Activated CD4-positive, CD25-positive, alpha-beta regulatory T cell treated with anti-CD3 and anti-CD28 coated beads, Interleukin-2, amount 50 U/mL, for 72 hours (primary cell): ENCODE data around the gene HCN1.
"Not testable (repeated sequence)": the region's sequence is repeated elsewhere in the genome, so short reads cannot be mapped to it uniquely, and the experiment has no call there.

ENCODE experiments used
- DNase-seq: peaks from one replicate; pipeline ENCODE4 v3.0.0; 2021

The HCN1 gene

DNA sequence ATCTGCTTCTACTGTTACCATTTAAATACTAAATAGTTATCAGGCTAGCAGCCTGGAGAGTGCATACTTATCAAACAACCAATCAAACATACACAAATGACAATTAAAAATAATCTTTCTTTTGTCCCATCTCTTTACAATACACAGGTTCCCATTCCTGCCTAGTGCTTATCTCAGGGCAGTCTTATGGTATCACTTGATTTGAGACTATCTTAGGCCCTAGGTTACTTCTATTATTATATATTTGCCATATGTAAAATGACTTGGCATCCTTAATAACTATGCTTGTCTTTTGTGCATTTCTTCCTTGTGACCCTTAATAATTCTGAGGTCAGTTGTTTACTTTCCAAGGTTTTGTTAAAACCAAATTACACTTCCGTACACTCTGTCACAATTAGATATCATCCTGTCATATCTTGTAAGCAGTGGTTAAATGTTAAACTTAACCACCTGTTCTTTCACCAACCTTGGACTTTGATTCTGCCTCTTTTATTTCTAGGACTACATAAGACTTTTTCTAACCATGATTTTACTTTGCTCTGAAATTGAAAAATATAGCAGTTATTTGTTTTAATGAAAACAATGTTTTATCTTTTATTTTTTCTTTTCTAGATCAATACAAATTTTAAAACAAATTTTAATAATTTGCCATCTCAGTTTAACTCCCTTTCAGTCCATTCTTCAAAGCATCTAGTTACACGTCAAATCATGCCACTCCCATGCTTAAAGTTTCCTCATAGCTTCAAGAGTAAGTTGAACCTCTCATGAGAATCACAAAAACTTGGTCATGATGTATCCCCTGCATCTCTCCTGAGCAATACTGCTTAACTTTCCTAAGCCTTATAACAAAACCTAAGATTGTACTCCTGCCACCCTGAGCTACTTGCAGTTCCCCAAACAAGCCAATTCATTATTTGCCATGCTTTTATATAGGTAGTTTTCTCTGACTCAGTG, 281.3 kb downstream of the HCN1 start:
- DNase-seq: no peak

DNA sequence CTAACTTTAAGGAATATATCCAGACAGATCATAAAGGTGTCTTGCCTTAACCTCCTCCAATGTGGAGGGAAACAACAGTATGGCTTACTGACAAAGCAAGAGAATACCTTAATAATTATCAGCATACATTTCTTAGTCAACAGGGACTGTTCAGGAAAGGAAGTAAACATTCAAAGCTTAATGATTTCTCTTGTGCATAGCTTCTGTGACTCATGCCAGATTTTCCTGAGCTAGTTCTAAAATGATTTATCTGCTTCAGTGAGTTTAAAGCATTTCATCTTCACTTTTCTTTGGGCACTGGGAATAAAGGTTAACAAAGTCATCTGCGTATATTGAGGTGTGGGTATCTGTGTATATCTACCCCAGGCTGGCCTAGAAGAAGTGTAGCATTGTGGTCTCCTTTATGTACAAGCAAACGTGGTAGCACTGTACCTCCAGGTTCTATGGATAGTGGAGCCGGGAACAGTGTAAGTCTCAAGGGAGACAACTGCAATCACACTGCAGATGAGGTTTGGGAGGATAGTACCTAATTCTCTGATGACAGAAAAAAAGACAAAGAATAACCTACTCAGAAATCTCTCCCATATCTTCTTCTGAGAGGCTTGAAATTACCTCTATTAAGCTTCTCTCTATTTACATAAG, 284.1 kb downstream of the HCN1 start:
- no peak for DNase-seq

DNA sequence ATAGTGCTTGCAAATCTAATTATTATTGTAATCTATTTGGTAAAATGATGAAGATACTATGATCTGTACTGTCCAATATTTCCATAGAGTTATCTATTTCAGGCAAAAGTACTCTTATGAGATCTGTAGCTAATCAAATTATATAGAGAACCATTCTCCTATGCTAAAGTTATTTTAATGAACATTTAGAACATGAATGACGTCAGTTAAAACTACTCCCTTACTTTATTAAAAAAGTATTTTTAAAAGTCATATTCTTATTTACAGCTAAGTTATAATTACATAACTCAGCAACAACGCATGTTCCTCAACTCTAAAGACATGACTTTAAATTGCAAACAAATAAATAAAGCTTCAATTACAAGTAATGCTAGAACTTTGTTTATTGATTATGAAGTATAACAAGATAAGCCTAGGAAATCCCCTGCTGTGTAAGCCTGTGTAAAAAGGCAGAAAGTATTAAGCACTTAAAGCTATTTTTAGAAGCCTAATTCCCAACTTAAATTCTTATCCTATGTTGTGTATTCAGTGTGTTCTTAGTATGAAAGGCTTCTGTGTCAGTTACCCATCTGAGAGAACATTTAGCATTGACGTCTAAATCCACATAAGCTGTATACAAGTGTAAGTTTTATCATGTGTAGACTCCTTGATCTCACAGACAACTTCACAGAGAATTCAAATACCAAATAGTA, 285.7 kb downstream of the HCN1 start:
- no peak for DNase-seq

DNA sequence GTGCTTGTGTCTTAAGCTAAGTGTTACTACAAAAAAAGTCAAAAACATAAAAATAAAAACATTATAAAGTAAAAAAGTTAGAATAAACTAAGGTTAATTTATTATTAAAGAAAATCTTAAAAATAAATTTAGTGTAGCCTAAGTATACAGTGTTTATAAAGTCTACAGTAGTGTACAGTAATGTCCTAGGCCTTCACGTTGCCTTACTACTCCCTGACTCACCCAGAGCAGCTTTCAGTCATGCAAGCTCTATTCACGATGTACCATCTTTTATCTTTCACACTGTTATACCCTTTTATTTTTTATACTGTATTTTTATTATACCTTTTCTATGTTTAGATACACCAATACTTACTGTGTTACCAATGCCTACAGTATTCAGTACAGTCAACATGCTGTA, 288.1 kb downstream of the HCN1 start:
- no peak for DNase-seq

DNA sequence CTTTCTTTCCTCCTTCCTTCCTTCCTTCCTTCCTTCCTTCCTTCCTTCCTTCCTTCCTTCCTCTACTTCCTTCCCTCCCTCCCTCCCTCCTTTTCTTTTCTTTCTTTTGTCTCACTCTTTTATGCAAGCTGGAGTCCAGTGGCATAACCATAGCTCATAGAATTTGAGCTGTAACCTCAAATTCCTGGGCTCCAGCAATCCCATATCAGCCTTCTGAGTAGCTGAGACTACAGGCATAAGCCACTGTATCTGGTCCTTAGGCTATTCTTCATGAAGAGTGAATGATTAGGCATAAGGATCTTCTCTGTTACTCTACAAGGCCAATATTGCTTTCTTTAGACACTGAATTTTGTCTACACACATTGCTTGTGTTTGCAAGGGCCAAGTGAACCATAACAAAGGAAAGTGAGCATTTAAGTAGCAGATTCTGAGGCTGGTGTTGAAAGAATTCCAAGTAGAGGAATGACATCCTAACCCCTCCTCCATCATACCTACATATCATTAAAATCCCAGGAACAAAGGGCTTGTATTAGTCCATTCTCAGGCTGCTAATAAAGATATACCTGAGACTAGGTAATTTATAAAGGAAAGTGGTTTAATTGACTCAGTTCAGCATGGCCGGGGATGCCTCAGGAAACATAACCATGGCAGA, 293.2 kb downstream of the HCN1 start:
- DNase-seq: no peak

DNA sequence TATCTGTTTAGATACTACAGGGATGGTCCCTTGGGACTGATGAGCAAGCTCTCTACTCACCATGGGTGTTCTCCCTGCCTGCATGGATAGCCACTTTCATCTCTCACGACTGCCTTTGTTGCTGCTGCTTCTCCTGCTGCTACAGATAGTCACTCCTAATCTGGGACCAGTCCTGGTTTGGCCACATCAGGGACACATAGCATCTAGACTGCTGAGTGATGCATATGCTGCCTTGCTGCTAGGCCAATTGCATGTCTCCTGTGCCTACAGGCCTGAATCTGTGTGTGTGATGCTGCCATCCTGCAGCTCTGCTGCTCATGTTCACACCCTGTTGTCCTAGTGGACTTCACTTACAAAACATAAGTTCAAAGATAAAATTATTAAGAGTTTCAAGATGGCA, 297.1 kb downstream of the HCN1 start:
- no peak for DNase-seq

DNA sequence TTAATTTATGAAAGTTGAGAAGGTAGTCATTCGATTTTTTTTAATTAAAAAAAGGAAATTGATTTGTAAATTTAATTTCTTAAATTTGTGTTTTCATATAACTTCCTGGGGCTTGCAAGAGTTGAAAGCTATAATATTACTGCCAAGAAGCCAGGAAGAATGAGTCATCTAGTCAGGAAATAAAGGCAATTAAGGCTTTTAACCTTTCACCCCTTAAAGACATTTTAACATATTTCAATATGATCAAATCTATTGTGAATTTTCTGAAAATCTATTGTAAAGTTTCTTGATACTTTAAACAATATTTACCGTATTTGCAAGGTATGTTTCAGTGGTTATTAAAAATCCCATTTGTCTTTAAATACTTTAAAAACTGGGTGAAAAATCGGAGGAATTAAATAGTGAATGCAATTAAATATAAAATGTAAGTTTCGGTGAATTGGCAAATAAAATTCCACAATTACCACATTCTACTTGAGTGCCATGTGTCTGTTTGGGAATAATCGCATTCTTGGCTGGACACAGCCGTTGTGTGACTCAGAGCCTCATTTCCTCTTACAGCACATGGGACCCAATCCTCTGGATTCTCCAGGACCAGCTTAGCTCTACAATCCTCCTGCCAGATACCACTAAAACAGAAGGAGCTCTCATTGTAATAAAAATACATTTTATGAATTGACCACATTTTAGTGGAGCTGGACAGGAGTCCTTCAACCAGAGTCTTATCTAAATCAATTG, 310.7 kb downstream of the HCN1 start:
- DNase-seq: no peak

DNA sequence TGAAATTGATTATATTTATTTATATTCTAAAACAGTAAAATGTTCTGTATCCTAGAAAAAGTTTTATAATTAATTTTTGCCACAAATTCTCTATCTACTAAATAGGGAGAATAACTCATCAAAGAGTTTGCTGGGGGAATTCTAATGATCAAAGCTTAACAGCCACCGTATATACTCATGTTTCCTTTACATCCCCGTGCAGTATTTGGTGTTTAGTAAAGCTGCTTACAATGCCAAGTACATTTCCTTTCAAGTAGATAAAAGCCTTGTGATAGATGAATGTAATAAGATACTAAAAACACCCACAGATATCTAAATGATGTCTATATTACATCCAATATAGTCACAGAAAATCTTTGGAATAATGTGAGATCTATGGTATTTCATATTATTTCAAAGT, 312.2 kb downstream of the HCN1 start:
- no peak for DNase-seq

DNA sequence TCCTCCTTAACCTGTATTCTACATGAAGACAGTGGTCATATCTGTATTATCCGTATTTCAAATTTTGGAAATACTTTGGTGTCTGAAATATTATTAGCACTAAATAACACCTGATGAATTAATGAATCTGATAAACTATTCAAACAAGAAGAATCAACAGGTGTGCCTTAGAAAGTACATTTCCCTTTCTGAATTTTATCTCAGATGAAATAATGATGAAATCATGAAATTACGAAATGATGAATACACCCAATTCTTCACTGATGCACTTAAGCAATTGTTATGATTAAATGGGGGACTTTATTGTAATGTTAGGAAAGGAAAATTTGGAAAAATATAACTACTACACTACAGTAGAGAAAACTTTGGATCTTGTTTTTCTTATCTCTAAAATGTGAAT, 313.6 kb downstream of the HCN1 start:
- DNase-seq: no peak

DNA sequence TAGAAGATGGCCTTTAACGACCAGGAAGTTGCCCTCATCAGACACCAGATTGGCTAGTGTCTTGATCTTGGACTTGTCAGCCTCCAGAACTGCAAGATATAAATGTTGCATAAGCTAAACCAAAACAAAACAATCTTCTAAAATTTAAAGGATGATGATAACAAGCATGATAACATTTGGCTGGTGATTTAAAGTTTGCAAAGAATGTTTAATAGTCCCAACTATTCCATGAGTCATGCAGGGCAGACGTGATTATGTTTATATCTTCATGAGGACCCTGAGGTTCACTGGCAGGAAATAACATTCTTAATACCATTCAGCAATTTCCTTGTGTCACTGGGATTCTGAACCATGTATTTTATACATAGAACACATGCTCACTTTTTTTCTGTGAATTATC, 319.8 kb downstream of the HCN1 start:
- DNase-seq: no peak

DNA sequence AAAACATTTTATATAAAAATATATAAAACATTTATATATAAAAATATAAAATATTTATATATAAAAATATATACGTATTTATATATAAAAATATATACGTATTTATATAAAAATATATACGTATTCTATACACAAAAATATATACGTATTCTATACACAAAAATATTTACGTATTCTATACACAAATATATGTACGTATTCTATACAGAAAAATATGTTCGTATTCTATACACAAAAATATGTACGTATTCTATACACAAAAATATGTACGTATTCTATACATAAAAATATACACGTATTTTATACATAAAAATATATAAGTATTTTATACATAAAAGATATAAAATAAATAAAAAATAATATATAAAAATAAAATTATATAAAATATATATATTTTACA, 323.6 kb downstream of the HCN1 start:
- DNase-seq: no peak

DNA sequence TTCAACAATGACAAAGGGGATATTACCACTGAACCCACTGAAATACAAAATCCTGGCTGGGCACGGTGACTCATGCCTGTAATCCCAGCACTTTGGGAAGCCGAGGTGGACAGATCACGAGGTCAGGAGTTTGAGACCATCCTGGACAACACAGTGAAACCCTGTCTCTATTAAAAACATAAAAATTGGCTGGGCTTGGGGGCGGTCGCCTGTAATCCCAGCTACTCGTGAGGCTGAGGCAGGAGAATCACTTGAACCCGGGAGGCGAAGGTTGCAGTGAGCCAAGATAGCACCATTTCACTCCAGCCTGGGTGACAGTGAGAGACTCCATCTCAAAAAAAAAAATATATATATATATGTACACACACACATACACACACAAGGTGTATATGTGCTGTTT, 324.8 kb downstream of the HCN1 start:
- DNase-seq: not testable (repeated sequence)

DNA sequence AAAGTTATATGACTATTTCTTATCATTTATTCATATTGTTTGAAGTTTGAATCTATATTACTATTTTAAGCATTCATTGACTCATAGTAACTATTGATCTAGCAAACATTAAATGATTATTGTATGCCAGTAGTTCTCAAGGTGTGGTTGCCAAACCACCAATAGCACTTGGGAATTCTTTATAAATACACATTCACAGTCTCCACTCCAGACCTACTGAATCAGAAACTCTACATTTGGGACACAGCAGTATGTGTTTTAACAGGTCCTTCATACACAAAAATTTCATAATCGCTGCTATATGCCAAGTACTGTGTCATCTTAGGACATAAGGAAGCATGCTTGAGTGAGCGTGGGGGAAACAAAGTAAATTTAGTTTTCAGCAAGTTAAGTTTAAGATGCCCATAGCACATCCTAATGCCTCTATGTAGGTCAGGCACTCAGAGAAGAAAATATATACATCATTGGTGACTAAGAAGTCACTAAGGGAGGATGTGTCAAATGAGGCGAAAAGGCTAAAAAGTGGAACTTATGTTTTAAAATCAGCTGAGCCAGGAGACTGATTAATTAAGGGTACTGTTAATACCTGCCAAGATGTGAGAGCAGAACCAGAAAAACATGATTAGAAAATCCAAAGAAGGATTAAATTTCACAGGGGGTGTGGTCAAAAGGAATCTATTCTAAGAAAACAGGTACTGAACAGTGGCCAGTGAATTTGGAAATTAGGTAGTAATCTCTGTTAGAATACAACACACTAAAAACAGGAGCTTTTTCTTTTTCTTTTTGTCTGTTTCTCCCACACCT, 340.8 kb downstream of the HCN1 start:
- DNase-seq: no peak

DNA sequence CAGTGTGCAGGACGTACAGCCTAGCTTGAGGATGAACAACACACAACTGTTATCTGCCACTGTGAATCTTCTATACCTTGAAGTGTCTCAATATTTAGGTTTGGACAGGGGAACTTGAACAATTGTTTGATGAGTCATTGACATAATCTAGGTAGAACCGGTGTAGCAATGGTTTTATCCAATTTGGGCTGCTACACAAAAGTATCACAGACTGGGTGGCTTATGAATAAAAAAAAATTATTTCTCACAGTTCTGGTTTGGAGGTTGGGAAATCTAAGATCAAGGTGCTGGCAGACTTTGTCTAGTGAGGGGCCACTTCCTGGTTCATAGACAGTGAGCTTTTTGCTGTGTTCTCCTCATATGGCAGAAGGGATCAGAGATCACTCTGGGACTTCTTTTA, 359.7 kb downstream of the HCN1 start:
- DNase-seq: no peak

DNA sequence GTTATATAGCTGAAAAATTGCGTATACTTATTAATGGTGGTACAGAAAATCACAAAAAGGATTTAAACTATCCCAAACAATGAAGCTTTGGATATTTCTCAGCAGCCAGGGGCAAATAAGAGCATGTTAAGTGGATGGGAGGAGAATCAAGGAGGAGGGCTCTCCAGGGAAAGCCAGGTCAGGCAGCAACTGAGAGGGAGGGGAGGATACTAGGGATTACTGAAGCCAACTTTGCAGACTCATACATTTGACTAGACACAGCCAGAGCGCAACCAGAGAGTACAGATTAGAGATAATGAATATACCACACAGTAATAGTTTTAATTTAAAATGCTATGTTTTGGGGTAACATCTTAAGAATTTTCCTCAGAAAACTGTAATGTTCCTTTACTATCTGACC, 360.2 kb downstream of the HCN1 start:
- DNase-seq: no peak

DNA sequence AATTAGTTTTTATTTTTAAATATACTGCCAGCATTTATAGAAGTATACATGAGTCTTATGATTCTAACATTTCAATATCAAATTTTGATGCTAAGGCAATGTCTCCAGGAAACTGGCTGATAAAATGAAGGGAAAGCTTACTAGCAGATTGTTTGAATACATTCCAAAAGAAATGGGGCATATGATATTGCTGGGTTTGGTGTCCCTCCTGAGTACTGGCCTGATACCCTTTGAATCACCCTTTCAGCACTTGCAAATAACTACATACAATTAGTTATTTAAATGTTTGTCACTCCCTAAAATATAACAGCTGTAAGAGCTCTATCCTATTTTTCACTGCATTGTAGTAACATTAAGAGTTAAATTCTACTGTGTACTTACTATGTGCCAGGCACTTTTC, 360.8 kb downstream of the HCN1 start:
- DNase-seq: no peak

DNA sequence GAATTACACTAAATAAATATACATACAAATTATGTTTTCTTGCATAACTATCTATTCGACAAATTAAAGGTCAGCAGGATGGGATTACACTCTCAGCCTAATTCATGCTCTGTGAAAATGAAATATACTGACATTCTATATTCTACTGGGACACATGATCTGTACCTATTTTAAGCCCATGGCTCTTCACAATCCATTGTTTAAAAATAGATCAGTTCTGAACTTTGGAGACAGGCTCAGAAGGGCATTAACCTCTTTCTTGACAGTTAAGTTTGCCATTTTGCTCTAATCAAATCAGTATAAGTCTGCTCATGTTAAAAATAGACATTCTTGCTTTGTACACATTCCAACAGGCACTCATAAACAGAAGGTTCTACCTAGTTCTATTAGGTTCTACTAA, 361.2 kb downstream of the HCN1 start:
- no peak for DNase-seq

DNA sequence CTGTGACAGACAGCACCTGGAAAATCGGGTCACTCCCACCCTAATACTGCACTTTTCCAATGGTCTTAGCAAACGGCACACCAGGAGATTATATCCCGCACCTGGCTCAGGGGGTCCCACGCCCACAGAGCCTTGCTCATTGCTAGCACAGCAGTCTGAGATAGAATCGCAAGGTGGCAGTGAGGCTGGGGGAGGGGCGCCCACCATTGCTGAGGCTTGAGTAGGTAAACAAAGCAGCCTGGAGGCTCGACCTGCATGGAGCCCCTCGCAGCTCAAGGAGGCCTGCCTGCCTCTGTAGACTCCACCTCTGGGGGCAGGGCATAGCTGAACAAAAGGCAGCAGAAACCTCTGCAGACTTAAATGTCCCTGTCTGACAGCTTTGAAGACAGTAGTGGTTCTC, 383.6 kb downstream of the HCN1 start:
- DNase-seq: not testable (repeated sequence)

DNA sequence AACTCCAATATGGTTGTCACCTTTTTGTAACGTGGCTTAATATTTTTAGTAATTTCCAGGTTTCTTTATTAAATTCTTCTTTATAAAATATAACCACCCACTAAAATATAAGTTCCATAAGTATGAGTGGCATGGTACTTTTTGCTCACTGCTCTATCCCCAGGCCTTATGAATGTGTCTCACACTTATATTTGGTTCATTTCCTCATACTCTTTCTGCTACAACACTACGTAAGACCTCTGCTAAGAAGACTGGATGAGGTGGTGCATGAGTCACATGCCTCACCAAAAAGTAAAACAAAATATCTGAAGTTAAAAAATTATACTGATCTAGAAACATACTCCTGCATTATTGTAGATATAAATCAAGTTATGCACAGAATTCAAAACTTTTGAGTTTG, 400.9 kb downstream of the HCN1 start:
- DNase-seq: no peak

DNA sequence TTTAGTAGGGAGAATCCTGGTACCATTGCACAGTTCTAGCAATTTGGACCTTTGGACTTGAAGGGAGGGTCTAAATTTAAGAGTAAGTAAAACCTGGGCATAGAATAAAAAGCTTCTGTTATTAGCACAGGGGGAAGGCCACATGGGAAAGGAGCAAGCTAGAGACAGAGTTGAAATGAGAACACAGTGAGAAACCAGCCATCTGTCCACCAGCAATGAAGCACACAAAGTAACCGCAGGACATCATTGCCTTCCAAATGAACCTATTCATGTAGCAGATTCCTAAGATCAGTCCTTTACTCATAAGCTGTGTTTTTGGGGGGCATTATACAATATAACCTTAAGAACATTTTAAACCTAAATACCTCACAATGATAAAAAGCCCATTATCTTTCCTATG, 407.4 kb downstream of the HCN1 start:
- DNase-seq: no peak

DNA sequence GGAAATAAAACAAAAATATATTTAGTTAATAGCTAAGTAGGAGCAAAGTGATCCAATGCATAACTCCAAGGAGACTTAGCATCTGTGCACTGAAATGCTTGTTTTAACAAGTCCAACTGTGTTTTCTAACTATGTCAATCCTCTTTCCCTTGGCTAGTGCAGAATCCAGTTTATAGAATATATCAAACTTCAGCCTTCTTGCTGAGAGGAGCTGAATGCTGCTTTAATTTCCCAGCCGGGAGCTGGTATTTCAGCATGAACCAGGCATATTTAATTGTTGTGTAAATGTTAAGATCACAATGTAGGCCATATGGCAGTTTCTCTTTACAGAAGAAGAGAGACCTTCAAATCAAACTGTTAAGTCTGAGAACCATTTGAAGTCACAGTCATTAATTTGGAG, 411.7 kb downstream of the HCN1 start:
- no peak for DNase-seq

DNA sequence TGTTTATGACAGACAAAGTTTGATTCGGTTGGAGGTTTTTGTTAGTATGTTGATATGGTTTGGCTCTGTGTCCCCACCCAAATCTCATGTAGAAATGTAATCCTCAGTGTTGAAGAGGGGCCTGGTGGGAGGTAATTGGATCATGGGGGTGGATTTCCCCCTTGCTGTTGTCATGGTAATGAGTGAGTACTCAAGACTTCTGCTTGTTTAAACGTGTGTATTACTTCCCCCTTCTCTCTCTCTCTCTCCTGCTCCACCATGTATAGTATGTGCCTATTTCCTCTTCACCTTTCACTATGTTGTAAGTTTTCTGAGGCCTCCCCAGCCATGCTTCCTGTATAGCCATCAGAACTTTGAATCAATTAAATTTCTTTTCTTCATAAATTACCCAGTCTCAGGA, 415.1 kb downstream of the HCN1 start:
- DNase-seq: no peak
